Measurements from ENCODE around the gene OR13C5. TPM values are rescaled to one million over a fixed set of nuclear protein-coding genes. Genes with fewer than 3 reads are reported as not detected.

Gene OR13C5
- total and polyA plus RNA-seq, 8 donors, result not detected

- TF ChIP-seq, protein P1, sequence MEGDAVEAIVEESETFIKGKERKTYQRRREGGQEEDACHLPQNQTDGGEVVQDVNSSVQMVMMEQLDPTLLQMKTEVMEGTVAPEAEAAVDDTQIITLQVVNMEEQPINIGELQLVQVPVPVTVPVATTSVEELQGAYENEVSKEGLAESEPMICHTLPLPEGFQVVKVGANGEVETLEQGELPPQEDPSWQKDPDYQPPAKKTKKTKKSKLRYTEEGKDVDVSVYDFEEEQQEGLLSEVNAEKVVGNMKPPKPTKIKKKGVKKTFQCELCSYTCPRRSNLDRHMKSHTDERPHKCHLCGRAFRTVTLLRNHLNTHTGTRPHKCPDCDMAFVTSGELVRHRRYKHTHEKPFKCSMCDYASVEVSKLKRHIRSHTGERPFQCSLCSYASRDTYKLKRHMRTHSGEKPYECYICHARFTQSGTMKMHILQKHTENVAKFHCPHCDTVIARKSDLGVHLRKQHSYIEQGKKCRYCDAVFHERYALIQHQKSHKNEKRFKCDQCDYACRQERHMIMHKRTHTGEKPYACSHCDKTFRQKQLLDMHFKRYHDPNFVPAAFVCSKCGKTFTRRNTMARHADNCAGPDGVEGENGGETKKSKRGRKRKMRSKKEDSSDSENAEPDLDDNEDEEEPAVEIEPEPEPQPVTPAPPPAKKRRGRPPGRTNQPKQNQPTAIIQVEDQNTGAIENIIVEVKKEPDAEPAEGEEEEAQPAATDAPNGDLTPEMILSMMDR (IDR thresholded peaks at IDR 0.05), result no peak
- TF ChIP-seq POLR2A (IDR thresholded peaks at IDR 0.05) (no peak), POLR2AphosphoS5 (IDR thresholded peaks at IDR 0.05) (no peak), EP300 (IDR thresholded peaks at IDR 0.05) (no peak)
- intact Hi-C loops (cut with DNase I; ENCODE audit: low total_unique reads), result no loop called here
- no peak overlapping the region for H3K27ac ChIP-seq
- H3K9me3 ChIP-seq, result peaks cover 0 to 13% (median 5%) of the 10 kb centered on the region in 4 donors
- 80 to 88% (median 84%) methylated on average over 5 of the region's 5 CpGs for WGBS, 5 donors
- H3K36me3 ChIP-seq, result no peaks in the 10 kb centered on the region
- no peak overlapping the region for H3K4me3 ChIP-seq
- H3K4me1 ChIP-seq, result no peaks in the 10 kb centered on the region
- H3K27me3 ChIP-seq, result no peaks in the 10 kb centered on the region
- no peak for DNase-seq
These were observed 21.9 kb downstream of the OR13C5 start for GRCh38 chr9:104577263-104577662.

DNA sequence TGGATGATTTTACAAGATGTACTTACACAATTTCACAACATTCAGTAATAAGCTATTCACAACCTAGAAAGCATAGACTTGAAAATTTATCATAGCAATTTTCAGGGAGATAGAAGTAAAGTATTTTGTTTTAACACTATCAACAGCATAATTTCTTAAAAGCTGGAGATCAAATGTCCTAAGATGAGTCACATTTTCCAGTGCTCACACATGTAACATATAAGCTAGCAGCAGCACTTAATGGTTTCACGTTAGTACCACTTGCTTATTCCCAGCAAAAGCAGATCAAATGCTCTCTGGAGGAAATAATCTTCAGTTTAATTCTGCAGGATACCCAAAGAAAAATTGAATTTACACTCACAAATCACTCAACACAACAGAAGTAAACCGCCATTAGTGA is 23.8 kb downstream of the OR13C5 start:
- no peak overlapping the region for H3K4me3 ChIP-seq
- TF ChIP-seq POLR2A (IDR thresholded peaks at IDR 0.05) (no peak), POLR2AphosphoS5 (IDR thresholded peaks at IDR 0.05) (no peak), EP300 (IDR thresholded peaks at IDR 0.05) (no peak)
- TF ChIP-seq, protein P1 (IDR thresholded peaks at IDR 0.05), result no peak
- no peaks in the 10 kb centered on the region for H3K36me3 ChIP-seq
- H3K9me3 ChIP-seq, result peaks cover 0 to 23% (median 7%) of the 10 kb centered on the region in 4 donors
- H3K27ac ChIP-seq, result no peak overlapping the region
- 70 to 86% (median 76%) methylated on average over 2 of the region's 2 CpGs for WGBS, 5 donors
- no peaks in the 10 kb centered on the region for H3K4me1 ChIP-seq
- intact Hi-C loops (cut with DNase I; ENCODE audit: low total_unique reads), result no loop called here
- no peaks in the 10 kb centered on the region for H3K27me3 ChIP-seq
- DNase-seq, result no peak

DNA sequence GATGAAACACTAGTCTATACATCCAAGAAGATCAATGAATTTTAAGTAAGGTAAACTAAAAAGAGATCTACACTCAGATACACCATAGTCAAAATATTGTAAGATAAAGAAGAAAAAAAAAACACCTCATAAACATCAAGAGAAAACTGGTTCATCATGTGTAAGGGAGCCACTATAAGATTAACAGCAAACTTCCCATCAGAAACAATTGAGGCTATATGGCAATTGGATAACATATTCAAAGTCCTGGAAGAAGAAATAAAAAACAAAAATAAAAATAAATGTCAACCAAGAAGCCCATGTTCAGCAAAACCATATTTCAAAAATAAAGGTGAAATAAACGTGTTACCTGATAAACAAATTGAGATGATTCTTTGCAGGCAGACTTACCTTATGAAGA is 26.6 kb downstream of the OR13C5 start:
- Histone ChIP-seq H3K4me3 (no peak overlapping the region), H3K27ac (no peak overlapping the region), H3K9me3 (peaks cover 0 to 23% (median 7%) of the 10 kb centered on the region in 4 donors), H3K4me1 (no peaks in the 10 kb centered on the region), H3K36me3 (no peaks in the 10 kb centered on the region), H3K27me3 (no peaks in the 10 kb centered on the region)
- intact Hi-C loops (cut with DNase I; ENCODE audit: low total_unique reads), result no loop called here
- 62 to 87% (median 66%) methylated on average over 1 of the region's 1 CpG for WGBS, 5 donors
- no peak for DNase-seq
- TF ChIP-seq EP300 (IDR thresholded peaks at IDR 0.05) (no peak), POLR2A (IDR thresholded peaks at IDR 0.05) (no peak), POLR2AphosphoS5 (IDR thresholded peaks at IDR 0.05) (no peak)
- TF ChIP-seq, protein P1 (IDR thresholded peaks at IDR 0.05), result no peak

DNA sequence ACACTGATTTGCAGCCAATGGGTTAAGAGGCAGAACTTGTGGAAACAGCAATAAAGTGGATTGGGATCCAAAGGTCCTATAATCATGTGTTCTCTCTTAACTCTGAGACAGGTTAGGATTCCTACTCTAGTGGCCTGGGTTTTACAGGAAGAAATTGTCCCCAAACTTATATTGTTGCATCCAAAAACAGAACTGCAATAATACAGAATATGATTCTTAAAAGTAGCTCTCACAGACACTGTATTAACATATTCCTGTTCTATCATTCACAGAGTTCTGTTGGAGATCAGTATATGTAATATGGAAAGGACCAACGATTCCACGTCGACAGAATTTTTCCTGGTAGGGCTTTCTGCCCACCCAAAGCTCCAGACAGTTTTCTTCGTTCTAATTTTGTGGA is 30.3 kb downstream of the OR13C5 start, which contains the start of gene OR13C8:
Gene OR13C8, plus strand, starts transcription at position 301 of the 400 bp plus-strand sequence. Its CDS starts 0 bp downstream, at position 301.
- 85 to 95% (median 92%) methylated on average over 4 of the region's 4 CpGs for WGBS, 5 donors
- TF ChIP-seq POLR2A (IDR thresholded peaks at IDR 0.05) (no peak), EP300 (IDR thresholded peaks at IDR 0.05) (no peak), POLR2AphosphoS5 (IDR thresholded peaks at IDR 0.05) (no peak)
- TF ChIP-seq, protein P1 (IDR thresholded peaks at IDR 0.05), result no peak
- Histone ChIP-seq H3K27me3 (no peaks in the 10 kb centered on the region), H3K9me3 (peaks cover 0 to 23% (median 7%) of the 10 kb centered on the region in 4 donors), H3K27ac (no peak within 1 kb of the TSS), H3K4me1 (no peaks in the 10 kb centered on the region), H3K4me3 (no peak within 1 kb of the TSS), H3K36me3 (no peaks in the 10 kb centered on the region)
- DNase-seq, result no peak
- intact Hi-C loops (cut with DNase I; ENCODE audit: low total_unique reads), result no loop called here
